Activated naive CD8-positive, alpha-beta T cell treated with anti-CD3 and anti-CD28 coated beads, Interleukin-2, amount 50 U/mL, for 24 hours (primary cell): ENCODE results near the gene EXOC3L1.
A peak's percentile ranks its signal among the peaks of the same experiment; 100 is the strongest.

Experiments
- ATAC-seq: fragments of 150-1000 bp; cut with Tn5 transposase; one replicate; pipeline ENCODE4 v1.10.0; 2021
- DNase-seq: peaks from one replicate; pipeline ENCODE4 v3.0.0; 2021
- H3K27ac Mint-ChIP-seq: one replicate; pipeline ENCODE4 v1.8.0; 2021; ENCODE audit warnings: mild to moderate bottlenecking, mixed read lengths
- H3K27me3 Mint-ChIP-seq: one replicate; pipeline ENCODE4 v1.8.0; 2021; ENCODE audit warnings: mixed read lengths
- H3K36me3 Mint-ChIP-seq: one replicate; pipeline ENCODE4 v1.8.0; 2021; ENCODE audit warnings: low read depth, mixed read lengths
- H3K4me1 Mint-ChIP-seq: one replicate; pipeline ENCODE4 v1.8.0; 2021; ENCODE audit warnings: mixed read lengths
- H3K4me3 Mint-ChIP-seq: one replicate; pipeline ENCODE4 v1.8.0; 2021; ENCODE audit warnings: mild to moderate bottlenecking, moderate library complexity, mixed read lengths
- H3K9me3 Mint-ChIP-seq: one replicate; pipeline ENCODE4 v1.8.0; 2021; ENCODE audit warnings: mixed read lengths

The EXOC3L1 gene

GRCh38 chr16:67190041-67190440 is at the start of gene EXOC3L1:
Gene EXOC3L1 (minus strand): TSS chr16:67190136. CDS start chr16:67189676, 460 bp downstream.
- H3K27me3 Mint-ChIP-seq, result peaks cover 8% of the 10 kb centered on the region
- no peak for DNase-seq
- no peak within 1 kb of the TSS for H3K27ac Mint-ChIP-seq
- H3K4me3 Mint-ChIP-seq, result peak within 1 kb of the TSS; percentile 90
- peaks cover 37% of the 10 kb centered on the region for H3K4me1 Mint-ChIP-seq
- no peaks in the 10 kb centered on the region for H3K9me3 Mint-ChIP-seq
- peaks cover 22% of the 10 kb centered on the region for H3K36me3 Mint-ChIP-seq
- no peak for ATAC-seq

GRCh38 chr16:67238806-67239470 is 49.0 kb upstream of the EXOC3L1 start:
- ATAC-seq (no peak), DNase-seq (no peak)
- Mint-ChIP-seq H3K4me3 (no peak overlapping the region), H3K36me3 (peaks cover 36% of the 10 kb centered on the region), H3K9me3 (no peaks in the 10 kb centered on the region), H3K27ac (no peak overlapping the region), H3K4me1 (peaks cover 32% of the 10 kb centered on the region), H3K27me3 (no peaks in the 10 kb centered on the region)

GRCh38 chr16:67238278-67238575 is 48.3 kb upstream of the EXOC3L1 start:
- no peak for DNase-seq
- Mint-ChIP-seq H3K36me3 (peaks cover 40% of the 10 kb centered on the region), H3K27me3 (no peaks in the 10 kb centered on the region), H3K4me3 (no peak overlapping the region), H3K27ac (no peak overlapping the region), H3K9me3 (no peaks in the 10 kb centered on the region), H3K4me1 (peaks cover 25% of the 10 kb centered on the region)
- ATAC-seq, result no peak

- H3K27ac Mint-ChIP-seq, result no peak overlapping the region
- H3K9me3 Mint-ChIP-seq, result no peaks in the 10 kb centered on the region
- H3K4me3 Mint-ChIP-seq, result no peak overlapping the region
- H3K4me1 Mint-ChIP-seq, result peaks cover 21% of the 10 kb centered on the region
- DNase-seq (no peak), ATAC-seq (no peak)
- no peaks in the 10 kb centered on the region for H3K27me3 Mint-ChIP-seq
- H3K36me3 Mint-ChIP-seq, result peaks cover 42% of the 10 kb centered on the region
These were observed 47.7 kb upstream of the EXOC3L1 start for GRCh38 chr16:67237396-67238277.

GRCh38 chr16:67236563-67237395 is 46.8 kb upstream of the EXOC3L1 start:
- Mint-ChIP-seq H3K4me3 (no peak overlapping the region), H3K27me3 (no peaks in the 10 kb centered on the region), H3K36me3 (peaks cover 45% of the 10 kb centered on the region), H3K27ac (peak overlapping the region; percentile 75), H3K9me3 (no peaks in the 10 kb centered on the region), H3K4me1 (peaks cover 14% of the 10 kb centered on the region)
- ATAC-seq (peak; percentile 75), DNase-seq (peak; percentile 87)

- H3K27me3 Mint-ChIP-seq, result no peaks in the 10 kb centered on the region
- H3K9me3 Mint-ChIP-seq, result no peaks in the 10 kb centered on the region
- no peak overlapping the region for H3K4me3 Mint-ChIP-seq
- DNase-seq (no peak), ATAC-seq (peak; percentile 18)
- H3K4me1 Mint-ChIP-seq, result peaks cover 6% of the 10 kb centered on the region
- H3K27ac Mint-ChIP-seq, result peak overlapping the region; percentile 75
- peaks cover 50% of the 10 kb centered on the region for H3K36me3 Mint-ChIP-seq
These were observed 46.1 kb upstream of the EXOC3L1 start for GRCh38 chr16:67235816-67236562.

GRCh38 chr16:67234180-67234597 is 44.3 kb upstream of the EXOC3L1 start:
- ATAC-seq (no peak), DNase-seq (no peak)
- Mint-ChIP-seq H3K36me3 (peaks cover 61% of the 10 kb centered on the region), H3K4me1 (peaks cover 5% of the 10 kb centered on the region), H3K9me3 (no peaks in the 10 kb centered on the region), H3K27me3 (no peaks in the 10 kb centered on the region), H3K27ac (no peak overlapping the region), H3K4me3 (no peak overlapping the region)

GRCh38 chr16:67233596-67233995 is 43.7 kb upstream of the EXOC3L1 start:
- DNase-seq (no peak), ATAC-seq (no peak)
- Mint-ChIP-seq H3K4me1 (peaks cover 5% of the 10 kb centered on the region), H3K27ac (no peak overlapping the region), H3K36me3 (peaks cover 62% of the 10 kb centered on the region), H3K27me3 (no peaks in the 10 kb centered on the region), H3K4me3 (no peak overlapping the region), H3K9me3 (no peaks in the 10 kb centered on the region)

GRCh38 chr16:67230809-67231660 is 41.1 kb upstream of the EXOC3L1 start:
- Mint-ChIP-seq H3K4me3 (no peak overlapping the region), H3K36me3 (peaks cover 49% of the 10 kb centered on the region), H3K27ac (peak overlapping the region; percentile 29), H3K27me3 (peaks cover 3% of the 10 kb centered on the region), H3K4me1 (peaks cover 23% of the 10 kb centered on the region), H3K9me3 (no peaks in the 10 kb centered on the region)
- ATAC-seq (no peak), DNase-seq (no peak)

- no peaks in the 10 kb centered on the region for H3K9me3 Mint-ChIP-seq
- peak overlapping the region; percentile 6 for H3K4me3 Mint-ChIP-seq
- ATAC-seq (no peak), DNase-seq (no peak)
- no peak overlapping the region for H3K27ac Mint-ChIP-seq
- H3K27me3 Mint-ChIP-seq, result peaks cover 3% of the 10 kb centered on the region
- peaks cover 47% of the 10 kb centered on the region for H3K36me3 Mint-ChIP-seq
- H3K4me1 Mint-ChIP-seq, result peaks cover 30% of the 10 kb centered on the region
These were observed 40.2 kb upstream of the EXOC3L1 start for GRCh38 chr16:67229906-67230808.

GRCh38 chr16:67228905-67229304 is 39.0 kb upstream of the EXOC3L1 start:
- Mint-ChIP-seq H3K4me1 (peaks cover 33% of the 10 kb centered on the region), H3K27me3 (peaks cover 3% of the 10 kb centered on the region), H3K27ac (no peak overlapping the region), H3K9me3 (no peaks in the 10 kb centered on the region), H3K36me3 (peaks cover 43% of the 10 kb centered on the region), H3K4me3 (peak overlapping the region; percentile 100)
- DNase-seq (no peak), ATAC-seq (no peak)

- DNase-seq (no peak), ATAC-seq (no peak)
- peak overlapping the region; percentile 100 for H3K27ac Mint-ChIP-seq
- H3K9me3 Mint-ChIP-seq, result no peaks in the 10 kb centered on the region
- H3K4me1 Mint-ChIP-seq, result peaks cover 33% of the 10 kb centered on the region
- H3K27me3 Mint-ChIP-seq, result peaks cover 3% of the 10 kb centered on the region
- peaks cover 39% of the 10 kb centered on the region for H3K36me3 Mint-ChIP-seq
- H3K4me3 Mint-ChIP-seq, result peak overlapping the region; percentile 100
These were observed 38.3 kb upstream of the EXOC3L1 start for GRCh38 chr16:67228034-67228785.
